Fibroblast of lung (primary cell): ENCODE measurements around the gene KRT78. TPM values are rescaled to one million over a fixed set of nuclear protein-coding genes. Genes with fewer than 3 reads are reported as not detected.

ENCODE experiments used
- DNase-seq, 2 donors: peaks; one replicate each; pipeline versions ENCODE4 v3.0.0 to v3.0.0-alpha.2; 2010; ENCODE audit warnings: low read depth in 2 of 2
- H2AFZ ChIP-seq: 2 replicates; pipeline ENCODE4 v1.5.1; 2012; ENCODE audit warnings: low read length, control low read depth, inconsistent platforms
- H3K27ac ChIP-seq: 2 replicates; pipeline ENCODE4 v1.5.1; 2011; ENCODE audit warnings: low read length, control low read depth; ENCODE audit not compliant: insufficient read depth
- H3K27me3 ChIP-seq: 2 replicates; pipeline ENCODE4 v1.5.1; 2011; ENCODE audit warnings: mild to moderate bottlenecking, low read length; ENCODE audit not compliant: control insufficient read depth, insufficient read depth
- H3K36me3 ChIP-seq: 2 replicates; pipeline ENCODE4 v1.5.1; 2011; ENCODE audit warnings: low read length; ENCODE audit not compliant: control insufficient read depth, insufficient read depth
- H3K4me1 ChIP-seq: 2 replicates; pipeline ENCODE4 v1.5.1; 2011; ENCODE audit warnings: low read length; ENCODE audit not compliant: control insufficient read depth, insufficient read depth; ENCODE audit errors: extremely low read depth
- H3K4me2 ChIP-seq: 2 replicates; pipeline ENCODE4 v1.5.1; 2011; ENCODE audit warnings: low read length, control low read depth; ENCODE audit not compliant: insufficient read depth; ENCODE audit errors: extremely low read depth
- H3K4me3 ChIP-seq, 4 experiments: fragments of 200-600 bp in 1 of 4; sonication (generic) in 1 of 4; replicated peaks in 1 of 4; 2 replicates each; pipeline ENCODE4 v1.5.1; 2011 to 2016; ENCODE audit warnings: low read length in 4 of 4, low read depth in 3 of 4, mild to moderate bottlenecking in 3 of 4, control low read depth in 2 of 4, inconsistent platforms in 1 of 4, mixed read lengths in 1 of 4; ENCODE audit not compliant: insufficient read depth in 1 of 4; ENCODE audit errors: control extremely low read depth in 1 of 4
- H3K79me2 ChIP-seq: 2 replicates; pipeline ENCODE4 v1.5.1; 2012; ENCODE audit warnings: mild to moderate bottlenecking, low read length, inconsistent platforms; ENCODE audit not compliant: control insufficient read depth, insufficient read depth
- H3K9ac ChIP-seq: 2 replicates; pipeline ENCODE4 v1.5.1; 2011; ENCODE audit warnings: mild to moderate bottlenecking, low read length, control low read depth; ENCODE audit not compliant: insufficient read depth
- H3K9me3 ChIP-seq: 2 replicates; pipeline ENCODE4 v1.5.1; 2012; ENCODE audit warnings: low read depth, low read length; ENCODE audit not compliant: control insufficient read depth, insufficient read depth
- H4K20me1 ChIP-seq: 2 replicates; pipeline ENCODE4 v1.5.1; 2011; ENCODE audit warnings: low read length; ENCODE audit not compliant: control insufficient read depth, insufficient read depth; ENCODE audit errors: extremely low read depth
- EZH2 ChIP-seq: IDR thresholded peaks from 2 replicates; pipeline ENCODE4 v1.5.1; 2012; ENCODE audit warnings: low read length, control low read depth, mild to moderate bottlenecking; ENCODE audit errors: missing control alignments
- polyA plus RNA-seq, 2 donors: library from polyadenylated mRNA; depleted of rRNA in 1 of 2; stranded (reverse) in 1 of 2; unstranded in 1 of 2; fragments of >200 nt; gene quantifications; 2 replicates each; pipeline ENCODE4 v1.2.1, GENCODE V29; 2011 to 2012; ENCODE audit warnings: missing spikeins in 1 of 2
- total RNA-seq: library from RNA; depleted of rRNA; stranded (reverse); fragments of >200 nt; gene quantifications from 2 replicates; pipeline ENCODE4 v1.2.1, GENCODE V29; 2014
- TF ChIP-seq, protein P1 (sequence below), 2 donors: IDR thresholded peaks in 1 of 2; conservative IDR thresholded peaks in 1 of 2; 1 replicate in 1 of 2; 2 replicates in 1 of 2; pipeline ENCODE4 v1.5.1; 2011 to 2012; ENCODE audit warnings: low read length in 2 of 2, control low read depth in 1 of 2, inconsistent platforms in 1 of 2, low read depth in 1 of 2, mild to moderate bottlenecking in 1 of 2

Gene KRT78
- total and polyA plus RNA-seq, 2 donors (not counting 1 experiment from before 2014, with no cell fraction given), result not detected

DNA sequence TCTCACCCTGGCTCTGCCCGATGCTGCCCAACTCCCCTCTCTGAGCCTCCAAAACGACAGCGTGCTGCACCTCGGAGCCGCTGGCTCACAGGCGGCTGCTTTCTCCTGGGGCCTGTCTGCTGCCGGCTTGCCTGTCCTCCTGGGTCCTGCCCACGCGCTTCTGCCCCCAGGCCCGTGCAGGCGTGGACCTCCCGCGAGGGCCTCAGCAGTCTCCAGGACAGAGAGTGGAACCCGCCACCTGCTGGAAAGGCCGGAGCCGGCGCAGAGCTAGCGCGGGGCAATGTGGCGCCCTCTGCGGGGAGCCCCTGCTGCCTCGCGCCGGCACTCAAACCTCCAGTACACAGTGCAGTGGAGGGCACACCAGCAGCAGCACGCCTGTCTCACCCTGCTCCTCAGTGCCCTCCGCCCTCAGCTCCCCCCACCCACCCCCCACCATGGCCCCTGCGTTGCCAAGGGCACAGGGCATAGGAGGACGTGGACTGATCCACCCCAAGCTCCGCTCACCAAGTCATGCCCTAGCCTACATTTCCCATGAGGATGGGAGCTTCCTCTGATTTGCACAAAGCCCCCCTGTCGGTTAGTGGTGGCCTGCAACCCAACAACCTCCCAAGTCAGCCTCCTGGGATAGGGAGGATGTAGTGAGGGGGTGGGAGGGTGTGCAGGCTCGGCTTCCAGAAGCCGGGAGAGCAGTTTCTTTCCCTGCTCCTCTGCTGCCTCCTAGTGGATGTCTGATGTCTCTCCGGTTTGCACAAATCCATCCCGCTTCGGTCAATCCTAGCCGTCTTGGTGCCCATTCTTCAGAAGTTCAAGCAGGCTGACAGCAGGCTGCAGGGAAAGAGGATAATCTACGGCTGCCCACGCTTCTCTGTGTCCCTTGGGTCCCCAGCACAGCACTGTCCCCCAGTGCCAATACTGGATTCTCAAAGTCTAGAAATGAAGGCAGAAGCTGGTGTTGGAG is 30.9 kb upstream of the KRT78 start:
- H3K79me2 ChIP-seq, result no peaks in the 10 kb centered on the region
- H3K27me3 ChIP-seq, result no peaks in the 10 kb centered on the region
- H3K36me3 ChIP-seq, result no peaks in the 10 kb centered on the region
- H3K4me1 ChIP-seq, result peaks cover 5% of the 10 kb centered on the region
- TF ChIP-seq EZH2, result no peak
- TF ChIP-seq, protein P1, sequence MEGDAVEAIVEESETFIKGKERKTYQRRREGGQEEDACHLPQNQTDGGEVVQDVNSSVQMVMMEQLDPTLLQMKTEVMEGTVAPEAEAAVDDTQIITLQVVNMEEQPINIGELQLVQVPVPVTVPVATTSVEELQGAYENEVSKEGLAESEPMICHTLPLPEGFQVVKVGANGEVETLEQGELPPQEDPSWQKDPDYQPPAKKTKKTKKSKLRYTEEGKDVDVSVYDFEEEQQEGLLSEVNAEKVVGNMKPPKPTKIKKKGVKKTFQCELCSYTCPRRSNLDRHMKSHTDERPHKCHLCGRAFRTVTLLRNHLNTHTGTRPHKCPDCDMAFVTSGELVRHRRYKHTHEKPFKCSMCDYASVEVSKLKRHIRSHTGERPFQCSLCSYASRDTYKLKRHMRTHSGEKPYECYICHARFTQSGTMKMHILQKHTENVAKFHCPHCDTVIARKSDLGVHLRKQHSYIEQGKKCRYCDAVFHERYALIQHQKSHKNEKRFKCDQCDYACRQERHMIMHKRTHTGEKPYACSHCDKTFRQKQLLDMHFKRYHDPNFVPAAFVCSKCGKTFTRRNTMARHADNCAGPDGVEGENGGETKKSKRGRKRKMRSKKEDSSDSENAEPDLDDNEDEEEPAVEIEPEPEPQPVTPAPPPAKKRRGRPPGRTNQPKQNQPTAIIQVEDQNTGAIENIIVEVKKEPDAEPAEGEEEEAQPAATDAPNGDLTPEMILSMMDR (conservative IDR thresholded peaks at IDR 0.05 in 1 of 2, IDR thresholded peaks at IDR 0.05 in 1 of 2; ENCODE audit: low read depth in 1 of 2, low read length in 2 of 2), result peak; percentile 85 to 91
- DNase-seq, result peak; percentile 78 to 90
- peak overlapping the region; percentile 47 for H2AFZ ChIP-seq
- no peaks in the 10 kb centered on the region for H4K20me1 ChIP-seq
- no peaks in the 10 kb centered on the region for H3K9me3 ChIP-seq
- H3K4me3 ChIP-seq, result no peak overlapping the region
- peak overlapping the region; percentile 56 for H3K4me2 ChIP-seq
- no peak overlapping the region for H3K9ac ChIP-seq
- no peak overlapping the region for H3K27ac ChIP-seq

DNA sequence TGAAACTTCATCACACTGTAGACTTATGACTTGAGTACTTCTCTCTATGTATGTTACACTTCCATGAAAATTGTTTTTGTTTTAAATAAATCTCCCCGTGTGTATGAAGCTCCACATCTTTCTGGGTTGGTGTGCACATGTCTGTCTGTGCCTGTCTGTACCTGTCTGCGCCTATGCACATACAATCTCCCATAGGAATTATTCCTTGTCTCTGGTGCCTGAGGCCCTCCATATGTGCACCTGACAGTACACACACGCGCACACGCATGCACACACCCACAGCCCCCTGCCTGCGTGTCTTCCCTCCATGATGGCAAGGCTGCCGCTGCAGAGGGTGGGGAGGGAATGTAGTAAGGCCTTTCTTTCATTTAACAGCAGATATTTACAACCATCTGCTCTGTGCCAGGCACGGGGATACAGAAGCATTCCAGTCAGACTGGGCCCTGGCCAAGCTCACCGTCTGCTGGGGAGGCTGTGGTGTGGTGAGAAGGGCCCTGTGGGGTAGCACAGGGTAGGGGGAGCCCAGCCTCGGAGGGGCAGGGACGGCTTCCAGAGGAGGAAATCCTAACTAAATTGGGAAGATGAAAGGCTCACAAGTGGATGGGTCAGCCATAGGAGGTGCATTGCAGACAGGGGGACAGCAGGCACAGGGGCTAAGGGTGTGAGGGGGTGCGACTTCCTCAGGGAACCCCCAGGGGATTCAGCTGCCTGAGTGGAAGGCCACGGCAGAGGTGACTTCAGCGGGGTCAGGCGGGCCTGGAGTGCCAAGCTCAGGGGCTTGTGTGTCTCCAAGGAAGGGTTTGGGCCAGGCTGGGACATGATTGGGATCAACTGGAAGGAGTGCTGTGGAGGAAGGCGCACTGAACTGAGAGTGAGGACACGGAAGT is 30.0 kb upstream of the KRT78 start:
- no peak overlapping the region for H2AFZ ChIP-seq
- H3K27ac ChIP-seq, result no peak overlapping the region
- H3K9me3 ChIP-seq, result no peaks in the 10 kb centered on the region
- H3K79me2 ChIP-seq, result no peaks in the 10 kb centered on the region
- DNase-seq, result no peak
- no peak overlapping the region for H3K9ac ChIP-seq
- no peak overlapping the region for H3K4me2 ChIP-seq
- peaks cover 9% of the 10 kb centered on the region for H3K4me1 ChIP-seq
- no peaks in the 10 kb centered on the region for H3K27me3 ChIP-seq
- H3K4me3 ChIP-seq, result no peak overlapping the region
- H3K36me3 ChIP-seq, result no peaks in the 10 kb centered on the region
- no peaks in the 10 kb centered on the region for H4K20me1 ChIP-seq
- TF ChIP-seq EZH2, result no peak

DNA sequence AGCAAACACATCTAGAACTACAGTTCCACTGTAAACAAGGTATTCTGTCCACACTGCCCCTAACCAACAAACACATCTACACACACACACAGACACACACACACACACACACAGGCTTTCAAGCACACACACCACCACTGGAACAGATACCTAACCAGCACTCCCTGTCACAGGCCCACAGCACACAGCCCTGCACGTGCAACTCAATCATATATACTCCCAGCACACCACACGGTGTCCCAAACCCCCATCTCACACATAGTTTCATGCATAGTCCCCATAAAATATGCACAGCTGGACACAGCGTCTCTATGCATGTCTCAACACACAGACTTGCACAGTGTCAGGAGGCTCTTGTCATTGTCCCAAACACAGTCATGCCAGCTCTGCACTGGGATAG is 28.4 kb upstream of the KRT78 start:
- no peak overlapping the region for H3K4me3 ChIP-seq
- H3K9me3 ChIP-seq, result no peaks in the 10 kb centered on the region
- no peak for DNase-seq
- no peak overlapping the region for H2AFZ ChIP-seq
- H3K27me3 ChIP-seq, result no peaks in the 10 kb centered on the region
- no peak overlapping the region for H3K27ac ChIP-seq
- H3K4me1 ChIP-seq, result peaks cover 16% of the 10 kb centered on the region
- H3K79me2 ChIP-seq, result no peaks in the 10 kb centered on the region
- no peak overlapping the region for H3K4me2 ChIP-seq
- no peaks in the 10 kb centered on the region for H4K20me1 ChIP-seq
- no peaks in the 10 kb centered on the region for H3K36me3 ChIP-seq
- no peak overlapping the region for H3K9ac ChIP-seq
- TF ChIP-seq EZH2, result no peak
- TF ChIP-seq, protein P1 (conservative IDR thresholded peaks at IDR 0.05 in 1 of 2, IDR thresholded peaks at IDR 0.05 in 1 of 2; ENCODE audit: low read depth in 1 of 2, low read length in 2 of 2), result no peak
